Hematopoietic multipotent progenitor cell treated with erythropoietin and hydrocortisone succinate and interleukin-3 and kit ligand, for 15 days (in vitro differentiated cells): ENCODE measurements around the gene RERE.
A peak's percentile ranks its signal among the peaks of the same experiment; 100 is the strongest.
"Not testable (repeated sequence)": the region's sequence is repeated elsewhere in the genome, so short reads cannot be mapped to it uniquely, and the experiment has no call there.

Experiments
- DNase-seq: peaks from one replicate; pipeline ENCODE4 v3.0.0-alpha.2; 2015; ENCODE audit warnings: low spot score

The RERE gene

DNA sequence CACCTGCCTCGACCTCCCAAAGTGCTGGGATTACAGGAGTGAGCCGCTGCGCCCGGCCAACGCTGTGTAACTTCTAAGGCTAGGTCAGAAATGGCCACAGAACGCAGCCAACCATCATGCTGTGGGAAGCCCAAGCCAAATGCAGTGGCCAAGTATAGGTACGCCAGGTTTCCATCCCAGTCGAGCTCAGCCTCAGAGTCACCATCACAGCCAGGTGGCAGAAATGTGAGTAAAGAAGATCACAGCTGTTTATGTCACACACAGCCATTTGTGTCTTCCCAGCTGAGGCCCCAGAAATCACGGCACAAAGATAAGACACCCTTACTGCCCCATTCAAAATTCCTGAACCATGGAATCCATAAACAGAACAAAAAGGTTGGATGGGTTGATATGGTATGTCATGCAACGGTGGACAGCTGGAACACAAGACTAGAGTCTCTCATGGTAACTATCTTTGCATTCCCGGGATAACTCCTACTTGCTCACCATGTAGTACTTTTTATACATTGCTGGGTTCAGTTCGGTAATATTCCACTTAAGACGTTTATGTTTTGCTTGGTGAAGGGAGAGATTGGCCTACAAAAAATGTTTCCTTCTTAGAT, 415.2 kb downstream of the RERE start:
- no peak for DNase-seq

DNA sequence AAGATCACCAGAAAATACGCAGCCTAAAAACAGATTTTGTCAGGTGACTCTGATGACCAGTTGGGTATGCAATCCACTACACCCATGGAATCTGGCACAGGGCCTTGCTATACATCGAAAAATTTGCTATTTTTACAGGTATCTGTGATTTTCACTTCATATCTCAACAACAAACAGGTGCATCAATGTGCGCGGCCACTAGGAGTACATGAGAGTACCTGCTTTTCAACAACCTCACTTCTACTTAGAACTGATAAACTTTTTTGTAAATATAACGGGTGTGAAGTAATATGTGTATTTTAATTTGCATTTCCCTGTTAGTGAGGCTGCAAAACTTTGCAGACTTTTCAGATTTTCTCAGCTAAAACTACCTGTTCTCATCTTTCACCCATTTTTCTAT, 418.8 kb downstream of the RERE start:
- DNase-seq: no peak

DNA sequence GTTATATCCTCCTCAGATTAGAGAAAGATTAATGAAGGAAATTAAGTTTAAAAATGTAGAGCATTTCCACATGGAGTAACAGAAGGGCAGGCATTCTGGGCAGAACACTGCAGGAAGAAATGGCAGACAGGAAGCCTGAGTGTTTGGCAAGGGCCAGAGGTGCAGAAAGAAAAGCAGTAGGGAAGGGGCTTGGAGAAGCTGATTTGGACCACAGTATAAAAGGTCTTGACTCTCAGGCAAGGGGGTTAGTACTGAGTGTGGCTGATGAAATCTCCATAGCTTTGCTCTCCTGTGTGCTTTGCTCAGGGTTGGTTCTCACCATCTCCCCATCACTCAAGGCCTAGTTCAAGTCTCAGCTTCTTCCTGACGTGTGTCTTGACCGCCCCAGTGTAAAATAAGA, 419.4 kb downstream of the RERE start:
- DNase-seq: no peak

DNA sequence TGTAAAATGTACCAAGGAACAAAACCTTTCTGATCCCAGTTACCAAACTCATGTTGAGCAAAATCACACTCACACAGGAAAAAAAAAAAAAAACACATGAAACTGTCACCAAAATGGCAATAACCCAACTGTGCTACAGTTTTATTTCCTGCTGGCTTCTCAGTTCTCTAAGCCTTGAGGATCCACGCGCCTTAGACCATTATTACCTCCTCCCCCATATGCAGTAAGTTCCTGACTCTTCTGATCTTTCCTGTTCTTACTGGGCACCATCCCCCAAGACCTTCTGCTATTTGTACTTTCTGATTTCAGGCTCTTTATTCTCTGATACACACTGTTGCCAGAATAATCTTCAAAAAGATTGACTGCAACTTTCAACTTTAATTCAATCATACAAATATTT, 419.9 kb downstream of the RERE start:
- DNase-seq: no peak

DNA sequence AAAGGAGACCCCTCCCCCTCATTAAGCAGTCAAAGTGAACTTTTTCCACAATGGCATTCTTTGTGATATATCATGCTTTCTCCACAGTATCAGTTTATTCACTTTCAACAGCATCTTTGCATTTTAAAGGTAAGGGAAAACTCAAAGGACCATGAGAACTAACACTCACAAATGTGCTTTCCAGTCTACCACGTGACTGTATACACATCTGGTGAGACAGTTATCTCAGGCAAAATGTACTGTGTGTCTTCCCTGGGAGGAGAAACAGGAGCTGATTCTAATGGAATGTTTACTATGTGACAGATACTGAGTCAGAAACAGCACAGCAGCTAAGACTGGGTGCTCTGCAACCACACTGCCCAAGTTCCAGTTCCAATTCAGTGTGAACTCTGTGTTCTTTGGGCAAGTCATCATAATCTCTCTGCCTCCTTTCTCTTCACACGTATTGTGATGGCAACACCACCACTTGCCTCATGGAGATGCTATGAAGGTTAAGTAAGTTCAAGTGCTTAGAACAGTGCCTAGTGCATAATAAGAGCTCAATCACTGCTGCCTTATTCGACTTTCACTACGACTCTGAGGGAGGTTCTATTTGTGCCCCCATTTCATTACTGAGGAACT, 420.5 kb downstream of the RERE start:
- DNase-seq: no peak

DNA sequence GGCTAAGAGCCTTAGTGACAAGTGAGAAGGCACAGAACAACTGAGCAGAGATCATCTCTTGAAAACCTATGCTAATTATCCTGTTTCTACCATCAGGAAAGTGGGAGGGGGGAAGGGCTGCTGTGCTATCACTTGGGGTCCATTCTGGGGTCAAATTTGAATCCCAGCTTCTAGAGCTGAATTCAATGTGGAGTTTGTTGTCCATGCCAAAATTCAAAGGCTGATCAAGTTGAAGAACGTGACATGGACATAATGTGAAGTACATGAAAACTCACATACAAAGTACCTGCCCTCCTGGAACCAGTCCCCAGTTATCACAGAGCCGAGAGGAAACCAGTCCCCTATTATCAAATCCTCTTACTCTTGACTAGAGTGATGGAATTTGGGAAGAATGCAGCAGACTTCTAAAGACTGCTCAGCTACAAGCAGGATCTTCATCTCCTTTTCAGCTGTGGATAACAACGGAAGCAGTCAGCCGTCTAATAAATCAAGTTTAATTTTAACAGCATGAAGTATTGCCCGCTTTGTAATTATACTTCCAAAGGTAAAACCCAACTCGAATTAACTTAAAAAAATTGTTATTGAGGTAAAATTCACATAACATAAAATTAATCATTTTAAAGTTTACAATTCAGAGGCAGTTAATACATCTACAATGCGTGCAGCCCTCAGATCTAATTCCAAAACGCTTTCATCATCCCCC, 421.2 kb downstream of the RERE start:
- DNase-seq: no peak

DNA sequence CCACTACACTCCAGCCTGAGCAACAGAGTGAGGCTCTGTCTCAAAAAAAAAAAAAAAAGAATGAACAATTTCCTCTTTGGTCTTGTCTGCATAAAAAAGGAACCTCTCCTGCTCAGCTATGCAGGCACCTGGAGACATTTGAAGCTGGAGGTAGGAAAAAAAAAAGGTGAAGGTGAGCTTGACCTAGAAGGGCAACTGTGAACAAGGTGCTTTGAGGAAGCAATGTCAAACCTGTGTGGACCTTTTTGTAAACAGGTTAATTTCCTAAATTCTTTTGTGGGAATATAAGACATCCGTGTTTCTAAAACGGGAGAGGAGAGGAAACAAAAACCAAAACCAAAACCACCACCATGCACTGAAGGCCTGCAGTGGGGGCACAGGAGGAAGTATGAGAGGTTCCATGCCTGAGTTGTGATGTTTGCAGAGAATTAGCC, 422.0 kb downstream of the RERE start:
- DNase-seq: no peak

DNA sequence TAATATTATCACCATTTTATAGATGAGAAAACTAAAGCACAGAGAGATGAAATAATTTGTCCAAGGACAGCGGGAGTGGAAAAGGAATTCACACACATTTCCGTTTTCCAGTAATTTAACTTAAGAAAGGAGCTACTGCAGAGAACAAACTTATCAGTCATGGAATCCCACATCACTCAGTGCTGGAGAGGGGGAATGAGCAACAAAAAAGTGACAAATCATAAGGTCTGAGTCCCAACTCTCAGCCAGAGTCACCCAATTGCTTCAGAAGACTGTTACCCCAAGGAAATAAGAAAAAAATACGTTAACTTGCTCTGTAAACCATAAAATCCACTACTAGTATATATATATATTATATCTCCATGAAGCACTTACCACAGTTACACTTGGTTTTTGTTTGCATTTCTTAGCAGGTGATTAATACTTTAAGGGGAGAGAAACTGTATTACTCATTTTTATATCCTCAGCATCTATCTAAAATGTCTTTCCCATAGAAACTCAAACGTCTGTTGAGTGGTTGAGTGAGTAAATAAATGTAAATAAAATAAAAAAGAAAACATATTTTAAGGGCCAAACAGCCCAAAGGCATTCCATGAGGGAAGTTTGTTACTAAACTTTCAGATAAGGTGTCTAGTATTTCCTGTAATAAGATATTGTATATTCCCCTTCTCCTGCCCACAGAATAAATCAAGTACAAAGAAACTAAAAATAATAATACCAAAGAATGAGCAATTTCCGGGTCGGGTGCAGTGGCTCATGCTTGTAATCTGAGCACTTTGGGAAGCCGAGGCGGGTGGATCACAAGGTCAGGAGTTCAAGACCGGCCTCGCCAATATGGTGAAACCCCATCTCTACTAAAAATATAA, 422.8 kb downstream of the RERE start:
- no peak for DNase-seq

DNA sequence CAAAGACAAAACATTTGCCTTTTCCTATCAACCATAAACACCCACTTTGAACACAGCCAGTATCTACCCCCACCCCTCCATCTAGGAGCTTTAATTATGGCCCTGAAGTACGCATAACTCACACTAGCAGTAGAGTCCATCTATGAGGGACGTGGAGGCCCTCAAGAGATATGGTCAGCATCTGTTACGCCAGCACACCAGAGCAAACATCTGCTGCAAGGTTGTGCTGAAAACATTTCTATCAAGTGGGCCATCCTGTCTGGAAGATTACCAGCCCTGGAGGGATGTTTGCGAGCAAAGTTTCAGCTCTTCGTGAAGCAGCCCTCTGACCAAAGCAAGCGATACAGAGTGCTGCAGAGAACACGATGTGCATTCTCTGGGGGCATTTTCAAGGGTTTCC, 424.9 kb downstream of the RERE start:
- DNase-seq: no peak

DNA sequence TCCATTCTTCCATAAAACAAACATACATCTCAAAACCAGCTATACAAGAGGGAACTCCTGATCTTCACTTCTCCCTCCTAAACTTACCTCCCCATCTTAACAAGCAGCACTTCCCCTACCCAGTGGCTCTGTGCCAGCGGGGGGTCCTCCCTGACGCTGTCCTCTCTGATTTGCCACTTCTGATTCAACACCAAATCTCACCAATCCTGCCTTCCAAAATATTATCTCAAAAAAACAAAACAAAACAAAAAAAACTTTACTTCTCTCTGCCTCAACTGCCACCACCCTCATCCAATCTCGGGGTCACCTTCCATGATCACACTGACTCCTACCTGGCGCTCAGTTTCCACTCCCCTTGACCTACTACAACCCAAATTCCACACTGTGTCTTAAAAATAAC, 426.7 kb downstream of the RERE start:
- DNase-seq: no peak

DNA sequence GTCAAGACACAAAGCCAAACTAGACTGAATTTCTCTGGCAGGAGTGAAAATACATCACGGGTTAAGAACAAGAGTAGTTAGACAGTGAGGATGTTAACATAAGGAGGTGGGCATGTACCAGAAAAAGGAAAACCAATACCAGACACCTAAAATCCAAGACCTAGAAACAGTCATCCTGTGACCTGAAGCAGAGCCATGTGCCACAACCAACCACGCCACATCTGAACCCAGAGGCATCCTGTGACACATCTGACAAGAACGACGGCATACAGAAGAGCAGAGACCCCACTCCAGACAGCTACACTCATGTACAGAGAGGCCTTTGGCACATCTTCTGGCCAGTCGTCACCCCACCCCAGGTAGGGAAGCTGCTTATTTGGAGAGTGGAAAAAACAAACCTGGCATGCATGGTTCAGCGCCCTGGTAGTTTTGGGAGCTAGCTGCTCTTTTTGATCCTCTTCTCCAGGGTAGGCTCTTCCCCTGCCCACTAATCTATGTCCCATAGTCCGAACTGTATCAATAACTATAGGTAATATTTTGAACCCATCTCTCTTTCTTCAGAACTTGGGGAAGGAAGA, 427.4 kb downstream of the RERE start:
- no peak for DNase-seq

DNA sequence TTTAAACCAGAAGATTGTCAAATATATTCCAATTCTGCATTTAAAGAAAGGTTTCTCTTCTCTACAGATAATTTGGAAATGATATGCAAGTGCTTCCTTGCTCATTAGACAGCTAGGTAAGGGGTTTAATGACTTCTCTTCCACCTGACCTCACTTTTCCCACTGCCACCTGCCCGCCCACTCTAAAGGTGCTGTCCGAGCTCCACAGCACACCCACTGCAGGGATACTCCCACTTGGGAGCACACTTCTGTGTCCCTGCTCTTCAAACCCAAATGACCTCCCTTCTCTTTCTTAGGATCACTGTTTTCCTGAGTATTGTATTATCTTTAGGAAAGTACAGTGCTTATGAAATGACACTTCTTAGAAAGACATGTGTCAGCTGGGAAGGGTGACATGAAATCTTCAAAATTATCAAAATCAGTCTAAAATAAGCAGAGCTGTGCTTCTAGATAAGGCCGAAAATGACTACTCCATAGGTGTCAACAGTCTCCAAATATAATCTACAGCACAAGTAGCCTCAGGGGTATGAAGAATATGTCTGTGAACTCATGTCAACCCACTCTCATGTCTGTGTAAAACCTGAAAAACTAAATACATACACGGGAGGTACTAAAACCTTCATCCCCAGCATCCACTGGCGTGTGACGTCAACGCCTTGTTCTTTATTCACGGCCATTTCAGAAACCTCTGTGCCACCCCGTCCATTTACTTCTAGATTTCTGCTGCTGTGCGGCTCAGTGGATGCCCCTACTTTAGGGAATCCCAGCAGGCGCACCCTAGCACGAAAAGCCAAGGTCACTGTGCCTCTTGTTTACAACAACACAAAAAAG, 428.5 kb downstream of the RERE start:
- DNase-seq: peak; percentile 11

DNA sequence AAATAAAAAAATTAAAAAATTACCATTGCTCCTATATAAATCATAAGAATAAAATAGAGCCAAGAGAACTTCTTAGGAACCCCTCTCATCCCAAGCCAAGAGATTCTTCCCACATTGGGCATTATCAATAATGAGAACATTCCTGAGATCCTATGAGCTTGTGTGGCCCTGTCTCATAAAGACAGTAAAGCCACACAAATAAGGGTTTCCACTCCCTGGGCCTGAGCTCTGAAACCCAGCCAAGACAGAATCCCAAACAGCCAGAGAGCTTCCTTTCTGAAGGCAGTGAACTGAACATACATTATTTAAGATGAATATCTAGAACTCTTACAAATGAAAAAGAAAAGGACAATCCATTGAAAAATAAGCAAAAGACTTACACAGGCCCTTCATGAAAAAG, 431.2 kb downstream of the RERE start:
- no peak for DNase-seq

DNA sequence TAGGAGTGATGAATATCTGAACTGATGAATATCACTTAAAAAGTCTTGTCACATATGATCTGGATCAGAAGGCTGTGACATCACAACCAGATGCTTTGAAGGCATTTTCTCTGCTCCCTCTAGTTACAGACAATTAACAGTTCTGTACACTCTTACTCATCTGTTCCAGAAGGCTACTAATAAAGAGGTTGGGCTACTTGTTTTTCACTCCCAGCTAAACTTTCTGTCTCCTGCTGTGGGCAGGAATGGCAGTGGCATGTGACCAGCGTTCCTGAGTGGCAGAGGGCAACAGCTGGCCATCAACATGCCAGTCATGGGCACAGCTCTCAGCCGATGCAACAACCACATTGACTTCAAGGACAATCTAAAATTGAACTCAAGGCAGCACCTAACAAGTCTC, 432.9 kb downstream of the RERE start:
- no peak for DNase-seq

DNA sequence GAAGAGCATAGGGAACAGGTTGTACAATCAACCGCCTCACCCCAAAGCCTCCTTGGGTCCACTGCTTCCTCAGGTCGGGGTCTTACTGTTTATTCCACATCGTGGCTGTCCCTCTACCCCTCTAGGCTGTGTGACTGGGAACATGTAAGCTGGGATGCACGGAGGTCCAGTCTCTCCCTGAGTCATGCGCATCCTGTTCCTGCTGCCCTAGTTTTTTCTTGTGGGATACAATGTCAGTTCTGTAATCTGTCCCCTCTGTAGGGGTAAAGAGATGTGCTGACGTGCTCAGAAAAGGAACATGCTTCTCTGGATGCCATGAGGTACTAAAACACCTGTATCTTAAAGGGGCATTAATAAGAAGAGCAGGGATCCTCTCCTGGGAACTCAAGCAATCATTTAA, 433.4 kb downstream of the RERE start:
- DNase-seq: no peak

DNA sequence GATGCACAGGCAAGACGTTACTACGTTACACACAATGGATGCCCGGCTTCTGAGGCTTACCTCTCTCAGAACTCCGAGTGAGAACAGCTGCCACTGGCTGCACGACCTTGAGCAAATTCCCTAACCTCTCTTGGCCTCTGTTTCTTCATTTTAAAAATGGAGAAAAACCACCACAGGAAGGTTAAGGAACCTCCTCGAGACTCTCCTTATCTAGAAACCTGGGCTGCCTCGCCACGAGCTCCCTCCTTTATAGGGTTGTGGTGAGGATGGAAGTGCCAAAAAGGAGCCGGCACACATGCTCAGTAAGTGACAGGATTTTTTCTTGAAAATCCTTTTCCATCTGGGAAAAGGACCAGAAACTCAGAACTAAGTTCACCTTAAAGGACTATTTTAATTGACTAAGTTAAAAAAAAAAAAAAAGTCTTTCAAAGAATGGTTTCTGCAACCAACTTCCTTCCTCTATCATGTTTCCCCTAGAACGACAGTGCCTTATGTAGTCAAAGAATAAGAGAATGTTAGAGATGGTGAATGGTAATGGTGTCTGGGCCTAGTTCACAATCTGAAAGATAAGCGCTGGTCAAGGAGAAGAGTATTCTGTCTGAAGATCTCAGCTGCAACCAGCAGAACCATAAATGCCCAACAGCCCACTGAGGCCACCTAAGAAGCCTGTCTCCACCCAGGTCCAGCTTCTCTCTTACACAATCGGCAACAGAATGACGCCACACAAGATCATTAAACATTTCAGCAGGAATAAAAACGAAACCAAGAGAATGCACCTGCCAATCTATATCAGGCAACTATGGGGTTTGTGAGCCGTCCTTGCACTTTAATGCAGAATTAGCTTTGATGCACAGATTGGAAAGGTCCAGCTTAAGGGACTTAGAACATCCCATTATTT, 434.6 kb downstream of the RERE start:
- DNase-seq: no peak

DNA sequence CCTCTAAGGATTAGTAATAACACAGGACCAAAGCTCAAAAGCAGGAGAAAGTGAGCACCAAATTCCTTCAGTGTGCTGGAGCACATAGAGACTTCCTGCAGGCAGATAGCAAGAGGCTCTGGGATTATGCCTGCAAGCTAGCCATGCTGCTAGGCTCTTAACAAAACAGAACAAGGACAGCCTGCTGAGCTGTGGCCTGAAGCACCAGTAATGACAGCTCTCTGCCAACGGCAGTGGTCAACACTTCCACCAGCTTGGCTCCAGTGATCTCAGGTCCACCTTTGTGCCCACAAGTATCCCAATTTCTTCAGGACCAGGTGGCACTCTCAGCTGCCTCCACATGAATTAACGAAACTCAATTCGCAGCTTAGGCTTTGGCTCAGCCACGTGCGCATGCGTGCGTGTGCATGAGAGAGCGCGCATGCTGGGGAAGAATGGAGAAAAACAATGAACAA, 435.4 kb downstream of the RERE start:
- no peak for DNase-seq

DNA sequence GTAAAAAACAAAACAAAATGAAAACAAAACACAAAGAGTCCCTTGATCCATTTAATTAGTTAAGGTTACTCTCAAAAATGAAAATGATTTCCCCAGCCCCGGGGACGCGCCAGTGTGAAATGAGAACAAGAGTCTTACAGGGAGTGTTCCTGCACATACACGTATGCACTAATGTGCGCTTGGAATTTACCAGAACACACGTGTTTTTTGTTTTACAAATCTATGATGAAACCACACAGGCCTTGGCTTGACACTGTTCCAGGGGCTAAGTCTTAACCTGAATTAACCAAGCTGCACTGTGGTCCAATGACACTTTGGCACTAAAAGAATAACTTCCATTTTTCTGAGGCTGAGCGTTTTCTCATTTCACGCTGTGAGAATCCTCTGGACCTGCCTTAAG, 435.8 kb downstream of the RERE start:
- no peak for DNase-seq

DNA sequence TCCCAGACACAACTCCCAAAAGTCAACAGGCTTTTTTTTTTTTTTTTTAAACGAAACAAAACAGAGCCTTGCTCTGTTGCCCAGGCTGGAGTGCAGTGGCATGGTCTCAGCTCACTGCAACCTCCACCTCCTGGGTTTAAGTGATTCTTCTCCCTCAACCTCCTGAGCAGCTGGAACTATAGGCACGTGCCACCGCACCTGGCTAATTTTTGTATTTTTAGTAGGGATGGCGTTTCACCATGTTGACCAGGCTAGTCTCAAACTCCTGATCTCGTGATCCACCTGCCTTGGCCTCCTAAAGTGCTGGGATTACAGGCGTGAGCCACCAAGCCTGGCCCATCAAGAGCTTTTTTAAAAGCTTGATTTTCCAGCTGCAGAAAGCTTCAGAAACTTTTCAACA, 437.1 kb downstream of the RERE start:
- not testable (repeated sequence) for DNase-seq

DNA sequence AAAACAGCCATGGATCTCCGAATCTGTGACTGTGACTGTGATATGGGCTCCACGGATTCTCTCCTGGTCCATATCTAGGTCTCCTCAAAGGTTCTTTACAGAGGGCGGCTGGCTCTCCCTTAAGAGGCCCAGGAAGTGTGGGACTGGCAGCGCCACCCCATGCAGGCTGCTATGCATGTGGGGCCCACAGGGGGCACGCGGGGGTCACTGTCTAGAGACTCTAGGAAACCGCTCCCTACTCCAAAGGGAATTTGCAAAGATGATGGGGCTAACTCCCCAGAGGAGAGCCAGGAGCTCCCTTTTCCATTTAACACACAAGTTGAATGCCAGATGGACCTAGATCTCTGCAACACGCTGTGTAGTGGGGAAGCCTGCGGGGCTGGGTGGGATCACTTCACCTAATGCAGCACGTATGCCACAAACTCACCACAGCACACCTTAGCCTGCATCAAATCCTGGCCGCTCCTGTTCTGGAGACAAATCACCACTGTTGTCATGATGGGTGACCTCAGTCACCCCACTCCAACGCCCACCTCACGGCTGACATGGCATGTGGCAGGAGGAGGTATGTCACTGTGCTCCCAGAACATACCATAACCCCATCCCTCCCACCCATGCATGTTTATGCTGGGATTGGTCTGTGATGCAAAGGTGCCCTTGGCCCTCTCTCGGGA, 437.8 kb downstream of the RERE start:
- no peak for DNase-seq
